Renal cortex interstitium (tissue), 11 donors: ENCODE results near the gene FKBP3. TPM values are rescaled to one million over a fixed set of nuclear protein-coding genes. Genes with fewer than 3 reads are reported as not detected.
"Not testable (repeated sequence)": the region's sequence is repeated elsewhere in the genome, so short reads cannot be mapped to it uniquely, and the experiment has no call there.

Experiments used
- DNase-seq, 11 donors: peaks; one replicate each; pipeline ENCODE4 v3.0.0-alpha.2; 2013; ENCODE audit warnings: low read depth in 9 of 11, low spot score in 4 of 11; ENCODE audit errors: extremely low read depth in 1 of 11
- polyA plus RNA-seq, 3 donors: library from polyadenylated mRNA; unstranded; fragments of 120-200 nt; gene quantifications; one replicate each; pipeline ENCODE4 v1.2.1, GENCODE V29; 2013; ENCODE audit not compliant: insufficient read length in 3 of 3

Gene FKBP3
- polyA plus RNA-seq, 3 donors, result 118 to 147 (median 122) TPM

GRCh38 chr14:45128963-45129629, 5.2 kb downstream of the FKBP3 start:
- DNase-seq, result no peak

GRCh38 chr14:45125754-45126153, 8.5 kb downstream of the FKBP3 start:
- no peak for DNase-seq

- no peak for DNase-seq
Observed at GRCh38 chr14:45123271-45123670, 11.0 kb downstream of the FKBP3 start.

GRCh38 chr14:45120096-45120495, 14.2 kb downstream of the FKBP3 start:
- no peak for DNase-seq

GRCh38 chr14:45118594-45118993, 15.7 kb downstream of the FKBP3 start:
- DNase-seq, result no peak

- no peak for DNase-seq
Observed at GRCh38 chr14:45114327-45114726, 20.0 kb downstream of the FKBP3 start.

- no peak for DNase-seq
Observed at GRCh38 chr14:45112896-45113781, 21.1 kb downstream of the FKBP3 start.

GRCh38 chr14:45104561-45104960, 29.7 kb downstream of the FKBP3 start:
- DNase-seq, result no peak

- no peak for DNase-seq
Observed at GRCh38 chr14:45103806-45104205, 30.5 kb downstream of the FKBP3 start.

GRCh38 chr14:45096218-45096617, 38.1 kb downstream of the FKBP3 start:
- DNase-seq, result no peak

- DNase-seq, result no peak
Observed at GRCh38 chr14:45095143-45095542, 39.1 kb downstream of the FKBP3 start.

- DNase-seq, result no peak
Observed at GRCh38 chr14:45094275-45094674, 40.0 kb downstream of the FKBP3 start.

GRCh38 chr14:45091710-45092109, 42.6 kb downstream of the FKBP3 start:
- DNase-seq, result no peak

GRCh38 chr14:45089813-45090212, 44.5 kb downstream of the FKBP3 start:
- DNase-seq, result no peak

GRCh38 chr14:45084946-45085346, 49.3 kb downstream of the FKBP3 start:
- DNase-seq, result peak in 5 of 11 donors; percentile 3 to 31 (median 18)

GRCh38 chr14:45083976-45084722, 50.1 kb downstream of the FKBP3 start, which contains the start of gene PRPF39:
TSS of gene PRPF39 (plus strand) at chr14:45084116. CDS start at chr14:45095240, 11,124 bp downstream.
- DNase-seq, result peak; percentile 86 to 94 (median 92)

GRCh38 chr14:45083617-45083975, 50.7 kb downstream of the FKBP3 start:
- DNase-seq, result peak in 2 of 11 donors; percentile 4 to 7

GRCh38 chr14:45082420-45082819, 51.9 kb downstream of the FKBP3 start:
- DNase-seq, result no peak

- DNase-seq, result not testable (repeated sequence)
Observed at GRCh38 chr14:45081096-45081495, 53.2 kb downstream of the FKBP3 start.
